Endothelial cell of umbilical vein (primary cell): ENCODE measurements around the gene TACC3. TPM values are rescaled to one million over a fixed set of nuclear protein-coding genes. Genes with fewer than 3 reads are reported as not detected.

Experiments used
- BruUV-seq: library from RNA; stranded (reverse); fragments of 400-500 nt; replicated peaks from 2 replicates; lab custom pipeline; 2021; lab: Mats Ljungman, UMichigan
- CTCF ChIA-PET: fragments of 300-600, 350-600 bp; sonication (Branson Sonifier 250); formaldehyde crosslinking; loops from one replicate; lab custom pipeline; 2021; ENCODE audit warnings: antibody characterized with exemption, inconsistent platforms; lab: Charles Lee
- POLR2A ChIA-PET: fragments of 300-600, 350-600 bp; sonication (Branson Sonifier 250); formaldehyde crosslinking; loops from one replicate; lab custom pipeline; 2021; ENCODE audit warnings: antibody characterized with exemption, inconsistent platforms; lab: Charles Lee
- DNase-seq: peaks from one replicate; pipeline ENCODE4 v3.0.0-alpha.2; 2011; ENCODE audit warnings: low read depth, low spot score
- FAIRE-seq: peaks from 2 replicates; lab custom pipeline; 2011; peaks lifted over from hg19 to GRCh38; lab: Jason Lieb, UNC
- H2AFZ ChIP-seq: 2 replicates; pipeline ENCODE4 v1.6.0; 2012; ENCODE audit warnings: low read depth, low read length, control low read depth, inconsistent platforms
- H3K27ac ChIP-seq: 2 replicates; pipeline ENCODE4 v1.5.1; 2011; ENCODE audit warnings: low read depth, mild to moderate bottlenecking, control low read depth, low read length, moderate library complexity; ENCODE audit not compliant: insufficient read depth
- H3K27me3 ChIP-seq, 2 experiments: 2 replicates each; pipeline versions ENCODE4 v1.6.0 to v1.6.1; 2011; ENCODE audit warnings: low read length in 2 of 2, mixed read lengths in 1 of 2; ENCODE audit not compliant: control insufficient read depth in 2 of 2, insufficient read depth in 2 of 2
- H3K36me3 ChIP-seq, 2 experiments: 2 replicates in 1 of 2; 3 replicates in 1 of 2; pipeline ENCODE4 v1.5.1; 2011; ENCODE audit warnings: low read length in 2 of 2, mild to moderate bottlenecking in 1 of 2, moderate library complexity in 1 of 2; ENCODE audit not compliant: control insufficient read depth in 2 of 2, insufficient read depth in 2 of 2; ENCODE audit errors: extremely low read depth in 1 of 2
- H3K4me1 ChIP-seq: 3 replicates; pipeline ENCODE4 v1.5.1; 2011; ENCODE audit warnings: mild to moderate bottlenecking, low read length; ENCODE audit not compliant: control insufficient read depth, insufficient read depth; ENCODE audit errors: extremely low read depth
- H3K4me2 ChIP-seq: 2 replicates; pipeline ENCODE4 v1.6.1; 2011; ENCODE audit warnings: low read length, control low read depth, mixed read lengths; ENCODE audit not compliant: insufficient read depth
- H3K4me3 ChIP-seq, 3 experiments: fragments of 200-600 bp in 1 of 3; sonication (generic), shearing (Covaris generic) in 1 of 3; replicated peaks in 1 of 3; 2 replicates each; pipeline ENCODE4 v1.5.1; 2011 to 2016; ENCODE audit warnings: control low read depth in 3 of 3, low read length in 3 of 3, mild to moderate bottlenecking in 2 of 3, inconsistent platforms in 1 of 3, low read depth in 1 of 3, moderate library complexity in 1 of 3; ENCODE audit not compliant: insufficient read depth in 1 of 3
- H3K79me2 ChIP-seq: 2 replicates; pipeline ENCODE4 v1.6.0; 2012; ENCODE audit warnings: low read length, inconsistent platforms; ENCODE audit not compliant: control insufficient read depth, insufficient read depth
- H3K9ac ChIP-seq: replicated peaks from 2 replicates; pipeline ENCODE3; 2011; ENCODE audit warnings: low read length, control low read depth; ENCODE audit not compliant: insufficient read depth; ENCODE audit errors: extremely low read depth
- H3K9me1 ChIP-seq: replicated peaks from 3 replicates; pipeline ENCODE4 v1.6.0; 2011; ENCODE audit warnings: mild to moderate bottlenecking, low read length; ENCODE audit not compliant: control insufficient read depth, insufficient read depth; ENCODE audit errors: extremely low read depth
- H3K9me3 ChIP-seq: replicated peaks from 2 replicates; pipeline ENCODE4 v1.5.1; 2012; ENCODE audit warnings: low read length, inconsistent platforms; ENCODE audit not compliant: control insufficient read depth, insufficient read depth
- H4K20me1 ChIP-seq: replicated peaks from 2 replicates; pipeline ENCODE3; 2011; ENCODE audit warnings: mild to moderate bottlenecking, low read length; ENCODE audit not compliant: control insufficient read depth, insufficient read depth; ENCODE audit errors: extremely low read depth
- EZH2 ChIP-seq: IDR thresholded peaks from 2 replicates; pipeline ENCODE4 v1.6.1; 2012; ENCODE audit warnings: borderline replicate concordance, low read depth, mild to moderate bottlenecking, moderate library complexity, low read length, inconsistent platforms; ENCODE audit not compliant: severe bottlenecking
- FOS ChIP-seq: IDR thresholded peaks from 2 replicates; pipeline ENCODE4 v1.6.1; 2011; ENCODE audit warnings: mild to moderate bottlenecking, low read length, moderate library complexity, borderline replicate concordance; ENCODE audit not compliant: insufficient read depth
- GATA2 ChIP-seq: IDR thresholded peaks from 2 replicates; pipeline ENCODE4 v1.7.0; 2011; ENCODE audit warnings: low read depth, mild to moderate bottlenecking, moderate library complexity, mixed read lengths, low read length; ENCODE audit not compliant: insufficient read length, insufficient read depth
- JUN ChIP-seq: IDR thresholded peaks from 2 replicates; pipeline ENCODE4 v1.6.1; 2011; ENCODE audit warnings: borderline replicate concordance, low read depth; ENCODE audit not compliant: insufficient read length, insufficient read depth
- MYC ChIP-seq: IDR thresholded peaks from one replicate; pipeline ENCODE4 v1.6.1; 2011; ENCODE audit warnings: mild to moderate bottlenecking, low read depth, low read length
- POLR2A ChIP-seq: IDR thresholded peaks from 2 replicates; pipeline ENCODE4 v1.6.1; 2012; ENCODE audit warnings: low read depth, mild to moderate bottlenecking, control low read depth, low read length
- POLR2AphosphoS5 ChIP-seq: IDR thresholded peaks from 2 replicates; pipeline ENCODE4 v1.6.1; 2012; ENCODE audit warnings: low read depth, mild to moderate bottlenecking, control low read depth, low read length, moderate library complexity; ENCODE audit not compliant: insufficient read depth
- dilution Hi-C: fragments of 300-500 bp; cut with MboI; formaldehyde crosslinking; loops from one replicate; pipeline ENCODE4 v1.15.0; 2019; ENCODE audit warnings: low sequenced_read_pairs; ENCODE audit not compliant: extremely low pct_ligation_motif_present
- intact Hi-C: fragments of 100-400 bp; cut with micrococcal nuclease; formaldehyde crosslinking; loops from one replicate; pipeline ENCODE4 v1.10.0; 2022
- polyA plus RNA-seq, 4 experiments: library from polyadenylated mRNA; depleted of rRNA in 3 of 4; stranded (reverse) in 3 of 4; unstranded in 1 of 4; fragments of >200 nt; gene quantifications; 2 replicates each; pipeline versions ENCODE4 v1.2.1 to v1.2.3, GENCODE V29; 2011 to 2012; ENCODE audit warnings: missing spikeins in 1 of 4
- total RNA-seq: library from RNA; stranded (reverse); gene quantifications from 2 replicates; pipeline ENCODE4 v1.2.3, GENCODE V29; 2021
- TF ChIP-seq, protein P1 (sequence below), 2 donors: IDR thresholded peaks; 1 replicate in 1 of 2; 2 replicates in 1 of 2; pipeline ENCODE4 v1.5.1; 2011; ENCODE audit warnings: low read length in 2 of 2, mild to moderate bottlenecking in 2 of 2, moderate library complexity in 2 of 2, control low read depth in 1 of 2, inconsistent platforms in 1 of 2, low read depth in 1 of 2; ENCODE audit not compliant: insufficient read depth in 1 of 2; ENCODE audit errors: extremely low read depth in 1 of 2
- TF ChIP-seq, protein P2 (sequence below): IDR thresholded peaks from 2 replicates; pipeline ENCODE4 v1.6.1; 2011; ENCODE audit not compliant: insufficient read depth, insufficient read length

The TACC3 gene
- total and polyA plus RNA-seq, 2 donors (not counting 3 experiments of a cell fraction or from before 2014, with no cell fraction given): 54.5 to 135 TPM

DNA sequence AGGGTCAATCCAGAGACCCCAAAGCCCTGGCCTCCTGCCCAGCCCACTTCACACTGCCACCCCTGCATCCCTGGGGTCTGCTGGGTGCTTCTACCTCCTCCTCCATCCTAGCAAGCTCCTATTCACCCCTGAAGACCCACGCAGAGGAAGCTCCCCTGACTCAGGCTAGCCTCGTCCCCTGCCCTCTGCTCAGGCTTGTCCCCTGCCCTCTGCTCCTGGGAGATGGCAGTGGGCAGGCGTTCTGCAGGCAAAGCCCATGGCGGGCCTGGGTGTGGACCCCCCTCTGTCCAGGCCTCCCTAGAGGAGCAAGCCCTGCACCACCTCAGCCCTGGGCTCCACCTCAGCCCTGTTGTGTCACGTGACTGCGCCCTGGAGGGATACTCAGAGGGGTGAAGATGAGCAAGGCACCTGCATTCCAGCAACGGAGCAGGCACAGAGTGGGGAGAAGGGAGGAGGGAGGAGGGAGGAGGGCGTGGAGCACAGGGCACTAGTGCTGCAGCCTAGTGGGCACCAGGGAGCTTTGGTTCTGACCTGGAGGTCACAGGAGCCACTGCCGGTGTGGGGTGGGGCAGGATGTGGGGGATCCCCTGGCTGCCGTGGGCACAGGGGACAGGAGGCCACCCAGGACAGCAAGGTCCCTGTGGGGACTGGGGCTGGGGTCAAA lies 44.2 kb downstream of the TACC3 start:
- no peak overlapping the region for H3K4me2 ChIP-seq
- no peak overlapping the region for H3K27ac ChIP-seq
- H3K4me3 ChIP-seq: no peak overlapping the region
- H3K9ac ChIP-seq: no peak overlapping the region
- H3K27me3 ChIP-seq: no peaks in the 10 kb centered on the region
- peaks cover 5% of the 10 kb centered on the region for H3K4me1 ChIP-seq
- H2AFZ ChIP-seq: no peak overlapping the region
- FAIRE-seq: no peak
- dilution Hi-C loops: no loop called here
- ChIA-PET CTCF (interaction anchor here (1.2 to 1.8 kb wide), 2 partner anchors 12 to 13 kb away, joined by 3 to 4 read pairs; no protein-coding TSS in a partner anchor), POLR2A (no interaction called here)
- H3K79me2 ChIP-seq: no peaks in the 10 kb centered on the region
- H3K36me3 ChIP-seq: no peaks in the 10 kb centered on the region
- no TSS peak for BruUV-seq
- TF ChIP-seq GATA2 (no peak), POLR2A (no peak), EZH2 (no peak), POLR2AphosphoS5 (no peak), MYC (no peak), JUN (no peak), FOS (no peak)
- TF ChIP-seq, protein P1, sequence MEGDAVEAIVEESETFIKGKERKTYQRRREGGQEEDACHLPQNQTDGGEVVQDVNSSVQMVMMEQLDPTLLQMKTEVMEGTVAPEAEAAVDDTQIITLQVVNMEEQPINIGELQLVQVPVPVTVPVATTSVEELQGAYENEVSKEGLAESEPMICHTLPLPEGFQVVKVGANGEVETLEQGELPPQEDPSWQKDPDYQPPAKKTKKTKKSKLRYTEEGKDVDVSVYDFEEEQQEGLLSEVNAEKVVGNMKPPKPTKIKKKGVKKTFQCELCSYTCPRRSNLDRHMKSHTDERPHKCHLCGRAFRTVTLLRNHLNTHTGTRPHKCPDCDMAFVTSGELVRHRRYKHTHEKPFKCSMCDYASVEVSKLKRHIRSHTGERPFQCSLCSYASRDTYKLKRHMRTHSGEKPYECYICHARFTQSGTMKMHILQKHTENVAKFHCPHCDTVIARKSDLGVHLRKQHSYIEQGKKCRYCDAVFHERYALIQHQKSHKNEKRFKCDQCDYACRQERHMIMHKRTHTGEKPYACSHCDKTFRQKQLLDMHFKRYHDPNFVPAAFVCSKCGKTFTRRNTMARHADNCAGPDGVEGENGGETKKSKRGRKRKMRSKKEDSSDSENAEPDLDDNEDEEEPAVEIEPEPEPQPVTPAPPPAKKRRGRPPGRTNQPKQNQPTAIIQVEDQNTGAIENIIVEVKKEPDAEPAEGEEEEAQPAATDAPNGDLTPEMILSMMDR (IDR thresholded peaks at IDR 0.05; ENCODE audit: extremely low read depth in 1 of 2, insufficient read depth in 1 of 2, low read depth in 1 of 2, low read length in 2 of 2): no peak
- TF ChIP-seq, protein P2, sequence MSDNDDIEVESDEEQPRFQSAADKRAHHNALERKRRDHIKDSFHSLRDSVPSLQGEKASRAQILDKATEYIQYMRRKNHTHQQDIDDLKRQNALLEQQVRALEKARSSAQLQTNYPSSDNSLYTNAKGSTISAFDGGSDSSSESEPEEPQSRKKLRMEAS: no peak
- H3K9me1 ChIP-seq: no peaks in the 10 kb centered on the region
- no peak for DNase-seq
- intact Hi-C loops: no loop called here
- H4K20me1 ChIP-seq: no peaks in the 10 kb centered on the region
- H3K9me3 ChIP-seq: no peaks in the 10 kb centered on the region
